ENCODE data around the gene CACNA2D1.
A peak's percentile ranks its signal among the peaks of the same experiment; 100 is the strongest.
"Not testable (repeated sequence)": the region's sequence is repeated elsewhere in the genome, so short reads cannot be mapped to it uniquely, and the experiment has no call there.

The CACNA2D1 gene

DNA sequence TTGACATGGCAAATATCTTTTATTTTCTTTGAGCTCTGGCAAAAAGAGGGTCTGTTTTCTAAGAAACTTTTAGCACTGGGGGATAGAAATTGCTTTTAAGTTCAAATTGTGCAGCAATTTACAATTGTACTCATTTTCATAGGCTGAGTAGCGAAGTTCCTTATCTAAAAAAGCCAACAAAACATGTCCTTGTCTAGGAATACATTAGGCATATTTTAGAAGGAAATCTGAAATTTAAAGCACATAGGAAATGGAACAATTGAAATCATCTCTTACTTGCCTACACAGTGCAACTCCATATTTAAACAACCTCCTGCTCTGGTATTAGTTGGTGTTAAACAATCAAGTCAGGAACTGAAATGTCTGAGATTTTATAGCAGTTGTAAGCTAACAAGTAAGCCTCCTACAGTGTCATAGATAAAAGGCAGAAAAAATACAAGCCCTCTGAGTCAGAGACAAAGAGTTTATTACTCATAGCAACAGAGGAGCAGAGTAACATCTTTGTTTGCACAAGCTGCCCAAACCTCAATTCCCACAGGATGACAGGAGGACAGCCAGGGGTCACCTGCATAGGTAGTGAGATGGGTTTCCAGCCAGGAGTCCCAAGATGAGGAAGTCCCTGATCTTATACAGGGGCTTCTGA lies 393.6 kb downstream of the CACNA2D1 start:
- peak; percentile 14 for DNase-seq (ENCODE audit: low spot score)

DNA sequence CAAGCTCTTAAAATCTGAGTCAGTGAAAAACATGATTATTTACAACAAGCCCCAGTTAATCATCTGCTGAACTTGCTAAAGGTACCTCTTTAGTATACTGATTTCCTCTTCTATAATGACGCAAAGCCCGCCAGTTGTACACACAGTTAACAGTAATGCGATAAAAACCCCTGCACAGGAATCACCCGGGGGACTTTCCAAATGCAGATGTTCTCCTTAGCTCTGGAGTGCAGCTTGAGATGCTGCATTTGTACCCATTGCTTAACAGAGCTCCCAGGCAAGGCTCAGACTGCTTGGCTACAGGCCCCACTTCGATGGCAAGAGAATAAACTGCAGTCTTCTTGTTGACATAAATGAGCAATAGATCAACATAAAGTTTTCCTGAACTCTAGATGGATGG lies 394.1 kb downstream of the CACNA2D1 start:
- peak; percentile 48 for DNase-seq (ENCODE audit: low spot score)

DNA sequence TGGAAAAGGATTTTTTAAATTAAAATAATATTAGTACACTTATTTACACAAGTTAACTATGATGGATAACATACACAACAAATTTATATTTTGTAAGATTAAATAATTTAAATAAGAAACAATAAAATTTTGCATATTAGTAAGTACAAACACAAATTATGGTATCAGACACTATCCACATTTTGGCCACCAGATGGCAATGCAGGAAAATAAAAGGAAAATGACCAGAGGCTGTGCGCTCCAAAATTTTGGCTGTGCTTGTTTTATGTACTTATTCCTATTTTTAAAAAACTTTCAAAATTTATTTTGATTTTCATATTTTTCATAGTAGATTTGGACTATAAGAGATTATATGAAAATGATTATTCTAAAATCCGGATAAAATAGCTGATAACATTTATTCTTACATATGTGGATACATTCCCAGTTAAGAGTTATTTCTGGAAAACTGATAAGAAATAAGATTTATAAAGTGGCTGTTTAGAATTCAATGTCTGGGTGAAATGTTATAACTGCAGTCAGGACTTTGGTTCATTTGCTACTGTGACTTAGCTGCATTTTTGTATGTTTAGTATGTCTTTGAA lies 399.0 kb downstream of the CACNA2D1 start:
- peak; percentile 64 for DNase-seq (ENCODE audit: low spot score)

DNA sequence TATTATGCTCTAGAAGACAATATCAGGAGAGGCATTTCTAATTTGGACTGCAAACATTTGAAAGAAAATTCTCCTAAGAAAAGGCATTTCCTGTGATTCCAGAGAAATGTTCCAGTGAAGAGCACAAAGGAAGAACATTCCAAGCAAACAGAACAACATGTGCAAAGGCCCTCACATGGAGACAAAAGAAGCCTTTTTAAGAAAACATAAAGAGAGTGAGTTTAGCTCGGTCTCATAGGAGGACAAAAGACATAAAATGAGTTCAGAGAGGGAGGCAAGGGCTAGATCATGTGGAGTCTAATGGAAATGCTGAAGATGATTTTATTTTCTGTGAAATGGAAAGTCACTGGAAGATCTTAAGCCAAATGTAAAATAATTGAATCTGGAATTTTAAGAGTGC lies 404.0 kb downstream of the CACNA2D1 start:
- no peak for DNase-seq (ENCODE audit: low spot score)

- DNase-seq (ENCODE audit: low spot score) = no peak
These were observed 407.3 kb downstream of the CACNA2D1 start for GRCh38 chr7:82036146-82036886.

GRCh38 chr7:82035456-82035855 lies 408.1 kb downstream of the CACNA2D1 start:
- no peak for DNase-seq (ENCODE audit: low spot score)

- no peak for DNase-seq (ENCODE audit: low spot score)
These were observed 410.7 kb downstream of the CACNA2D1 start for GRCh38 chr7:82032901-82033300.

GRCh38 chr7:82029236-82029913 lies 414.2 kb downstream of the CACNA2D1 start:
- no peak for DNase-seq (ENCODE audit: low spot score)

GRCh38 chr7:82028097-82028496 lies 415.5 kb downstream of the CACNA2D1 start:
- no peak for DNase-seq (ENCODE audit: low spot score)

DNA sequence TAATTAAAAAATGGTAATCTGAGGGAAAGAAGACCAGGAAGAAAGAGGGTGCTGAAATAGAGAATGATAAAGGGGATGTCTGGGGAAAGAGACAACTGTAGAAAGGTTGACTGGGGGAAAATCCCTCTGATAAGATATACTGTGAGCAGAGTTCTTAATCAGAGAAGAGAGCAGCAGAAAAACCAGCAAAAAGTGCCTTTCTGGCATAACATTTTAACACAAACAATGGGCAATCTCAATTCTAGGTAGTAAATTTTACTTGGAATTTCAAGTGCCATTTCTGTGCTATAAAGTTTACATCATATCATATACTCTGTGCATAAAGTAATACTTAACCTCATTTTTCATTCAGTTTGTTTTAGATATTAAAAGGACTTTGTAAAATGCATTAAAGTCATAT lies 421.9 kb downstream of the CACNA2D1 start:
- no peak for DNase-seq (ENCODE audit: low spot score)

DNA sequence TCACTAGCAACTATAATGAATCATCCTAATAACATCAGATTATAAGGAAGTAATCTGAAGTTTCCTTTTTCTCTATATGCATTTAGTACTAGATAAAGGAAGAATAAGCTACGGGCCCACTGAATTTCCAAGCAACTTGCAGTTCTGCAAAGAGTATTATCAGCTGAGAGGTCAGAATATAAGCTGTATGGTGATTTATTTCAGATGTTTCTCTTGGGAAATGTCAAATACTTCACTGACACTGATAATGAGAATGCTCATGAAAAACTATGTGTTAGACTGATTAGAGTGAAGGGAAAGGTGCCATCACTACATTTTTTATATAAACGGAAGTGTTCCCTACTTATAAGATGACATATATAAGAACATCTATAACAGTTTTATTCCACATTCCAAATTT lies 422.5 kb downstream of the CACNA2D1 start:
- no peak for DNase-seq (ENCODE audit: low spot score)

DNA sequence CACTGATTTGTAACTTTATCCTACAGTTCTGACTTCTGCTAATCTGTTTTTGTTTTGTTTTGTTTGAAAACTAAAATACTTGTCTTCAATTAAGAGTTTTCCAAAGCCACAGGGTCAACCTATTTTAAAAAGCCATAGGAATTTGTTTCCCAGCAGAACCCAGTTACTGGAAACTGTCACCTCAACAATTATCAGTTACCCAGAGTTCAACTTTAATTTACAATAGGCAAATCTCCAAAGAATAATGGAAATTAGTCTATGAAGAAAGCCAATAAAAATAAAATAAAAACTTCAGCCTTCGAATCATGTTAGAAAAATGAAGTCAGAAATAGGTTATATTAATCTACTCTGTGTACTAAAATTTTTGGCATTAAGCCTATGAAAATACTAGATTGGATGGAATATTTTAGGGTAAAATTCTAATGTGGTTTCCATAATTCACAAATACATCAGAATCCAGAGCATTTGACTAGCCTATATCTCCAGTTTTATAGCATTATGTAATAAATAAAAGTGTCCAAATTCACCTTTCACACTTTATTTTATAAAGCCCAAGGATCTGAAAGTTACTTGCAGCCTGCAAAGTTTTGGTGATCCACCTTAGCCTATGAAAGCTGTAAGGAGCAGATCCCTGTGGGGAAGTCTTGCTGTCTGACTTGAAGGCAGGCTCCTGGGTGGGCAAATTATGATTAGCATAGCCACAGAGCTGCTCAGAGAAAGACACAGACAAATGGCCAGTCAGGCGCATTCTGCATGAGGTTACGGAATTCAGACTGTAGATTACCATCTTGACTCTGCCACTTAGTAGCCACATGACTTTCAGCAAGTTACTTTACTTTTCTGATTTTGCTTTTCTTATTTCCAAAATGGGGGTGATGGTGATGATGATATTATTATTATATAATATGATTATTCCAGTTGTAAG lies 423.8 kb downstream of the CACNA2D1 start:
- DNase-seq (ENCODE audit: low spot score) = peak; percentile 42

DNA sequence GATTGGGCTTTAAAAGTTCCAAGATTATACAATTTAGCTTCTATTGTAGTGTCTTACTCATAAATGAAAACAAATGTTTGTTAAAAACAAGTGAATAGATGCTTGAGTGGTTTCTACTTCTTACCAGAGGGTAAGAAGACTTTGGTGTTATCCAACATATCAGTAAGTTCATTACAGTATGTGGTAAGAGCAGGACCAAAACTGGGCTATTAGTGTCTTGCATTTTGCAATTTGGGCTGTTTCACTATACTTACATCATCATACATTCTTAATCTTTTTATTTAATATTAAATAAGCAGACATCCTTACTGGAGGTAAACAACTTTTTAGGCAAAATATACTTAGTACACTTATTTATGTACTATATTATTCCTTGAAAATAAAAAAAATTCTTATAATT lies 425.4 kb downstream of the CACNA2D1 start:
- no peak for DNase-seq (ENCODE audit: low spot score)

DNA sequence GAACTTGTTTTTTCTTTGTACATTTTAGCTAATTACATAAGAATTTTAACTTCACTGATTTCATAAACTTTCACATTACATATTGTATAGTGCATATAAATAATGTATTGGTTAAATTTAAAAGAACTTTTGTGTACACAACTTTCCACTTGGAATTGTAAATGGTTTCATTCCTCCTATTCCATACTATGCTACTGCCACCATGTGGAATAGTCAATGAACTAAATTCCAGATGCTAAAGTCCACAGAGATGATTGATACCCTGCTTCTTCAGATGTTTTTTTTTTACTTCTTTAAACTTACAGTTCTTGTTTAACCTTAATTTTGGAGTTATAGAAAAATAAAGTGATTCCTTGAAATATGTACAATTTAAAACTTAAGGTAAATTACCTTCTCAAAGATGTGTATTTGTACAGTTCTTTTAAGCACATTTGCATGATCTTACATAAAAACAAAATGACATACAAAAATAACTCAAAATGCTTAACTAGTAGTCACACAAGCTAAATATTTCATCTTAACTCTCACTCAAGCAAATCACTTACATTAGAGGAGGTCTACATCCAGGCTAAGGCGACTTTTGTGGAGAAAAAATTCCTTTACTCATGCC lies 426.1 kb downstream of the CACNA2D1 start:
- DNase-seq (ENCODE audit: low spot score) = peak; percentile 20

DNA sequence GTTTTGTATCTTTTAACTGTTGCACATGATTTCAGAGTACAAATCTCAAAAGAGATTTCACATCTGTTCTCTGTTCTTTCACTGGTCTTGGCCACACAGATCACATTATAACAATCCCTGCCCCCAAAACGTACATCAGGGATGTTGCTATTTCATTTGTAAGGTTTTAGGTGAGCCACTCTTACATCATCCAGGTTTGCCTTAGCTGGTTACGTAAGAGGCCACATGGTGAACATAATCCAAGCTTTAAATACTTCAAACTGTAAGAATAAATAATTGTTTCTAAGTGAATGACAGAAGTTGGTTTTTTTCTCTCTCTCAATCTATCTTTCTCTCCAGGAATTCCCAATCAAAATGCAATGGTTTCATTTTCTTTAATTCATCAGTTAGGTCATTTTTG lies 427.8 kb downstream of the CACNA2D1 start:
- no peak for DNase-seq (ENCODE audit: low spot score)

DNA sequence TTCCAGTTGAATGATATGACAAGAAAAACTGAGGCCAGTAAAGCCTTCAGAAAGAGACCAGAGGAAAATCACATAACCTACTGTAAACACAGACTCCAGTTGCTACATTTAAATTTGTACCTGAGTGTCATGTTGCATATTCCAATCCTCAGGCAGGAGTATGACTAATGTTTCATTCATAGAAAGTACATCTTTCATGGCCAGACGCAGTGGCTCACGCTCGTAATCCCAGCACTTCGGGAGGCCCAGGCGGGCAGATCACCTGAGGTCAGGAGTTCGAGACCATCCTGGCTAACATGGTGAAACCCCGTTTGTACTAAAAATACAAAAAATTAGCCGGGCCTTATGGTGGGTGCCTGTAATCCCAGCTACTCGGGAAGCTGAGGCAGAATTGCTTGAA lies 429.0 kb downstream of the CACNA2D1 start:
- DNase-seq (ENCODE audit: low spot score) = not testable (repeated sequence)

DNA sequence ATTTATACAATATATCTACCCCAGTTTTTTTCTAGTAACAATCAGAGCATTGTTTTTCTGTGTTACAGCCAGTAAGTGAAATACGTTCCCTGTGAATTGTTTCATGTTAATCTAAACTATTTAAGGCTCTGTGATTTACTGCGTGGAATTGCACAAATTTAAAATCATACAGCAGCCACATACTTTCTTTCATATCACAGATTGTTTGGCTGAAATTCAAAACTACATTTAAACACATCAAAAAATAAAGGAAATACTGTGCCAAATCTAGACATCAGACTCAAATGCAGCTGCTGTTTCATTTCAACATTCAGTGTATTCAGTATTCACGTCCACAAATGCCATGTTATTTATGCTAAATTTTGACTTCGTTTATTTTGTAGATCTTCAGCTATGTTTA lies 431.1 kb downstream of the CACNA2D1 start:
- DNase-seq (ENCODE audit: low spot score) = no peak

GRCh38 chr7:82010416-82010815 lies 433.2 kb downstream of the CACNA2D1 start:
- DNase-seq (ENCODE audit: low spot score) = no peak

GRCh38 chr7:82007315-82007714 lies 436.3 kb downstream of the CACNA2D1 start:
- no peak for DNase-seq (ENCODE audit: low spot score)

GRCh38 chr7:82005056-82005455 lies 438.5 kb downstream of the CACNA2D1 start:
- no peak for DNase-seq (ENCODE audit: low spot score)

GRCh38 chr7:81993186-81993585 lies 450.4 kb downstream of the CACNA2D1 start:
- no peak for DNase-seq (ENCODE audit: low spot score)

Measured in SK-N-DZ (cell line).